HG02798 (cell line): ENCODE results near the gene ZNF644.

Experiments
- ATAC-seq: cut with Tn5 transposase; IDR thresholded peaks from one replicate; pipeline ENCODE4 v1.9.1; 2021; ENCODE audit warnings: mild to moderate bottlenecking; ENCODE audit not compliant: unreplicated experiment, poor library complexity

ZNF644 gene

DNA sequence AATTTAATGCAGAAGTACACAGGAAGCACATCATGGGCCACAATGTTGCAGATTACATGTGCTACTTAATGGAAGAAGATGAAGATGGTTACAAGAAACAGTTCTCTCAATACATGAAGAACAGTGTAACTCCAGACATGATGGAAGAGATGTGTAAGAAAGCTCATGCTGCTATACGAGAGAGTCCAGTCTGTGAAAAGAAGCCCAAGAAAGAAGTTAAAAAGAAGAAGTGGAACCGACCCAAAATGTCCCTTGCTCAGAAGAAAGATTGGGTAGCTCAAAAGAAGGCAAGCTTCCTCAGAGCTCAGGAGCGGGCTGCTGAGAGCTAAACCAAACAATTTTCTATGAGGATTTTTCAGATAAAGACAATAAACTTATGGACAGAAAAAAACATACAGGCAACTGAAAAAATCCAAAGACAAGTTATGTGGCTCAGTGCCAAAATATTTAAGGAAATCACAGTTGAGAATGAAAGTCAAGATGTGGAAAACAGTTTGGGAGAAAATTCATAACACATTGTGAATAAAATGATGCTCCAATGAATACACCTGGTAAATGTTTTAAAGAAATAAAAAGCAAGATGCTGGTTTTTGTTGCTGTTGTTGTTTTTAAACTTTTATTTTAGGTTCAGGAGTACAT, 2.8 kb upstream of the ZNF644 start:
- no peak for ATAC-seq

DNA sequence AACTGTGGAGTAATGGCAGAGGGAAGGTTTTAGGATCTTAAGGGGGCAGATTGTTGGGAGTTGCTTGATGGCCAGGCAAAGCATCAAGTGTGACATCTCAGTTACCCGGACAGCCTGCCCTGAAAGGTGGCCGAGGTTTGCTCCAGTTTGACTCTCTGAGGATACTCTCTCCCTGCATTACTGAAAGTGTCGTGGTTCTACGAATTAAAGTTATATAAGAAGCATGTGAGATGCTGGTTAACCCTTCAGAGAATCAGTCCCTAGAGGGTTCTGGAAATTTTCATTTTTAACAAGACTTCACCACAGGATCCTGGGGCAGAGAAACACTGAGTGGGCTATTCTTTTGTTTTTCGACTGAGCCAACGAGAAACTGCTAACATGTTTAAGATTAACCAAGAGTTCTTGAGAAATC, 689 bp upstream of the ZNF644 start:
- no peak for ATAC-seq

DNA sequence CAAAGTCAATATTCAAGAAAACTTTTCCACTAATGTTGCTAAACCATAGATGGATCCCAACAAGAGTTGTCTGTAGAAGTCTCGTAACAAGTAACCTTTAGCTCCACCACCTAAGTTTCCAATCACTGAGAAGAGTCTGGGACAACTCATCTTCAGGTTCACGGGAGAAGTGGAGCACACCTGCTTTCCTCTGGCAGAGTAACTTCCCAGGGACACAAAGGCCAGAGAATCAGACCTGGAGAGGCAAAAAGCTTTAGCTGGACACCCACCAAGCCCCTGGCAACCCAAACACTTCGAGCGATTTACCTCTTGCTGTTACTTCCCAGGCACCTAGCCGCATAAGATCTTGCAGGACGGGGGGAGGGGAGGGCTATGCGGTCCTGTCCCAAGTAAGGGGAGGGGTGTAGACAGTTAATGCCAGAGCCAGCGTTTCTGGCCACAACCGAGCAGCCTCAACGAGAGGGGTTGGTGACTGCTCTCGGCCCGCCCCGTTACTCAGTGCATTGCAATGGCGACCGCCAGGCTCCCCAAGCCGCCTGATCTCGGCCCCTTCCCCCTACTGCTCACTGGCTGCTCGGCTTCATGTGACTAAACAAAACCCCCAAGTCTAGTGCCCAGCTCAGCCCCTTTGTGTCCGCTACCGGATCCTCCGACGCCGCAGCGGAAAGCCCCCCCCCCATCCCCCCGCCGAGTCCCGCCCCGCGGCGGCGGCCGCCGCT, 709 bp downstream of the ZNF644 start:
- ATAC-seq, result peak; percentile 38

DNA sequence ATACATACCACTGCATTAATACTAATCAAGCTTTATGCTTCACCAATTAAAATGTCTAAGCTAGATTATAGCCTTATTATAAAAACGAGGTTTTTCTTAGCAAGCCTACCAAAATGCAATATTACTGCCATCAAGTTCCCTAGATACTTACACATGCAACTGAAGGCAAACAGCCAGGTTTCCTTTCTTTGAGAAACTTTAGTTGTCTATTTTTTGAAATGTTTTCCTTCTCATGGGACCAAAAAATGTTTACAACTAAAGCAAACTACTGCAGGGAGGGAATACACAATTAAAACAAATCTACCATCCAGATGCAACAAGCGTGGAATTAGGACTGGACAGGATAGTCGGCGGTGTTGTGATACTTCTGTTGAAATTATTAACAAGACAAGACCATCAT, 1.3 kb downstream of the ZNF644 start:
- no peak for ATAC-seq

DNA sequence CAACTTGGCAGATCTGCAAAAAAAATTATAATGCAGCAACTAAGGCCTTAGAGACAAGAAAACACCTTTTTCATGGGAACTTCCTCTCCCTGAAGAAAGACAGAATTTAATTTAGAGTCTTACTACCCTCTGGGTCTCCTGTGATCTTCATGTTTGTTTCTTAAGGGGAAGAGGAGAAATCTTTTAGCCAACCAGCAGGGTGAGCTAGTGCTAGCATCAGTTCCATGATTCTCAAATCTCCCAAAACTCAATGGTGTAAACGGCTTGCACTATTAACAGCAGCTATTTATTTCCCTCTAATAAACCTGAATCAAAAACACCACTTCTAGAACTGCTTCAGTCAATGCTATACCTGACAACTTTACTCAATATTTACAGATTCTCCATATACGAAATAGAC, 3.8 kb downstream of the ZNF644 start:
- no peak for ATAC-seq

DNA sequence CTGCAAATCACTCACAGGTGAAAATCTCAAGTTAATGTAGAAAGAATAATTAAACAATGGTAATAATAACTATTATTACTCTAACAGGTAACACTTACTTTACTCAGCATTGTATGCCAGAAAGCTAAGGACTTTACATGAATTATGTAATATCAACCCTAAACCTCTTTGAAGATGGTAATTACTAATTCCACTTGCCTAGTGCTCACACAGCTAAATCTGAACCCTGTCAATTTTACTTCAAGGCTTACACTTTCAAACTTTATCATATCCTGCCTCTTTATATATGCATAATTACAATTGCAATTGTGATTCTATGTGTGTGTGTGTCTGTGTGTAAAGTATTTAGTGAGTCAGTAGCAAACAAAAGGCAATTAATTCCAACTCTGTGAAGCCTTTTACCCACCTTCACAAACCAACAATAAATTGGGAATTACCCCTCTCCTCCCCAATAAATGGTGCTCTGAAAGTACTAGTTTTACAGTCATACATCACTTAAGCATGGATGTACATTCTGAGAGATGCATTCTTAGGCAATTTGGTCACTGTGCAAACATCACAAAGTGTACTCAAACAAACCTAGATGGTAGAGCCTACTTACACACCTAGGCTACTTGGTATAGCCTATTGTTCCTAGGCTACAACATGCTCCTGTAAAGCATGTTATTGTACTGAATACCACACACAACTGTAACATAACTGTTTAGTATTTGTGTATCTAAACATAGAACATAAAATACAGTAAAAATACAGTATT, 5.9 kb downstream of the ZNF644 start:
- no peak for ATAC-seq

DNA sequence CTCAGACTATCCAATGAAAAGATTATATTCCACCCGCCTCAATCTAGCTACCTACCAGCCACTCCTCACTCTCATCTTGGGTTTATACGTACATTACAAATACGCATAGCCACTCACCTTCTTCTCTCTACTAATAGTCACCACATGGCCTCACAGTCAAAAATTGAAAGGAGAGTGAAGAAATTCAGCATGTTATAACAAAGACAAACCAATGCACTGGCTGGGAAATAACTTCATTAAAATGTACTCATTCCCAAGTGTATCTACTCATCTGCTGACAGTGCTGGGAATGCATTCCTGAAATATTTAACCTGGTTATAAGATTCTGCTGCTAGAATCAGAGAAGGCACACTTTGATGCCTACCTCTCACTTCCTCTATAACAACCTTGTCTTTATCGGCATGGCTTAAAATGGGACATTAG, 6.5 kb downstream of the ZNF644 start:
- ATAC-seq, result no peak

DNA sequence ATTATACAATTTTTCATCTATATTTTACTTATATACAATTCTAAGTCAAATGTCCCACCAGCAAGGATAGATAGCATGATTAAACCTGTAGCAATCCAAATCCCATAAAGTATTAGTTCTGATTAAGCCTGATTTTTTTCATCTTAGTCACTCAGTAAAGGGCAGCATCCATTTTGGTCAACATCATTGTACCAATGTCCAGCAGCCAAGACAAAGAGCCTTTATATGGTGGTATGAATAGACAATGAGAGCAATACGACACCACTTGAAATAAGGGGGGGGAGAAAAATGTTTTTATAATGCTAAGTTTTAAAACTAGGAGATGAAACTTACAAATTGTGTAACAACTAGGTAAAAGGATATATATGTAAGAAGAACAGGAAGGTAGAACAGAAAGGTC, 7.4 kb downstream of the ZNF644 start:
- ATAC-seq, result no peak

DNA sequence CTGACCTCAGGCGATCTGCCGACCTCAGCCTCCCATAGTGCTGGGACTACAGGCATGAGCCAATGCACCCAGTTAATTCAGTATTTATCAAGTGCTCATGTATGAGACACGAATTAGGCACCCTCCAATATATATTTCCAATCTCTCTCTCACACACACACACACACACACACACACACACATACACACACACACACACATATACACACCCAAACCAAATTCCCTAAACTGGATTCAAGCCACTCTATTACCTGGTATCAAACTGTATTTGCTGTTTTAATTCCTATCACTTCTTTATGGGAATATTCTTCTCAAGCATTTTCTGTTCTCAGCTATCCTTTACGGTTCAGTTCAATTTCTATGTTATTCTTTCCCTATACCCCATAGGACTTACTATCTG, 8.5 kb downstream of the ZNF644 start:
- ATAC-seq, result no peak

DNA sequence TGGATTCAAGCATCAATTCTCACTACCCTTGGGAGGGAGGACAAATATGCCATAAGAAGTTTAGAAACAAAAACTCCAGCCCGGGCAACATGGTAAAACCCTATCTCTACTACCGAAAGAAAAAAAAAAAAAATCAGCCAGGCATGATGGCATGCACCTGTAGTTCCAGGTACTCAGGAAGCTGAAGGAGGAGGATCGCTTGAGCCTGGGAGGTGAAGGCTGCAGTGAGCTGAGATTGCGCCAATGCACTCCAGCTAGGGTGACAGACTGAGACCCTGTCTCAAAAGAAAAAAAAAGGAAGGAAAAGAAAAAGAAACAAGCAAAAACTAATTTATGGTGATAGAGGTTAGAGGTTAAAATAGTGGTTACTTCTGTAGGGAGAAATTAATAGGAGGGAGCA, 9.6 kb downstream of the ZNF644 start:
- no peak for ATAC-seq

DNA sequence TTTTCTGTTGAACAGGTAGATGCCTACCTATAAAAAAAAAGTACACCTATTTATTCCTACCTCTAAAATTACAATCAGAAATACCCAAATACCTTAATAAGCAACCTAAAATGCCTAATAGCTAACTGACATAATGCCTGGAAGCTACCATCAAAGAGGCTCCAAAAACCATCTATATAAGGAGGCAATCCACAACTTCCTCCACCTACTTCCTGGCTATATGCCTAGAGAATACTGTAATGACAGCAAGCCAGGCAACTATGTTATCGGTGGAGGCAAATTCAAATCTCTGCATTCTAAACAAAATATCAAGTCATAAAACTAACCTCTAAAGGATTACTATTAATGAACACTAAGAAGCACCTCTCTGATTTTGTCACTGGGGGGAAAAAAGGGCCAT, 10.1 kb downstream of the ZNF644 start:
- no peak for ATAC-seq

DNA sequence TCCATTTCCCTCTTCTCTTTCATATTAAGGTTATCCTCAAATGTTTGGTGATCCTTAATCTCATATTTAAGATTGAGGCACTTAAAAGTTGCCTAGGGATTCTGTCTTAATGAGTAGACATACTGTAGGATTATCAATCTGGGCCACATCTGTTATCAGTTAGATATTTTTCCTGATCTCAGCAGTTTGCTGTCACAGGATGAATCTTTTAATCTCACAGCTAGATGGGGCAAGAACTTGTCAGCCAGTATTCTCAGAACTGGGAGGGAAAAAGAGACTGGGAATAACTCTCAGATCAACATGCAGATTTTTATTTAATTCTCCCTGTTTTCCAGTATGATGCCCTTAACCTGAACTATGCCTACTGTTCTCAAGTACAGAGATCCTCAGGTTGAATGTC, 14.0 kb downstream of the ZNF644 start:
- ATAC-seq, result no peak

DNA sequence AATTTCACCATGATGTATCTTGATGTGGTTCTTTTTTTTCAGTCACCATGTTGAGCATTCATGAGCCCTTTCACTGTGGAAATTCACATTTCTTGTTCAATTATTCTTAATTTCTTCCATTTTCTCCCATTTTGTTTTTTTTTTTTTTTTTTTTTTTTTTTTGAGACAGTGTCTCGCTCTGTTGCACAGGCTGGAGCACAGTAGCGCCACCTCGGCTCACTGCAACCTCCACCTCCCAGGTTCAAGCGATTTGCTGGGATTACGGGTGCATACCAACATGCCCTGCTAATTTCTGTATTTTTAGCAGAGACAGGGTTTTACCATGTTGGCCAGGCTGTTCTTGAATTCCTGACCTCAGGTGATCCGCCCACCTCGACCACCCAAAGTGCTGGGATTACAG, 14.7 kb downstream of the ZNF644 start:
- ATAC-seq, result no peak

DNA sequence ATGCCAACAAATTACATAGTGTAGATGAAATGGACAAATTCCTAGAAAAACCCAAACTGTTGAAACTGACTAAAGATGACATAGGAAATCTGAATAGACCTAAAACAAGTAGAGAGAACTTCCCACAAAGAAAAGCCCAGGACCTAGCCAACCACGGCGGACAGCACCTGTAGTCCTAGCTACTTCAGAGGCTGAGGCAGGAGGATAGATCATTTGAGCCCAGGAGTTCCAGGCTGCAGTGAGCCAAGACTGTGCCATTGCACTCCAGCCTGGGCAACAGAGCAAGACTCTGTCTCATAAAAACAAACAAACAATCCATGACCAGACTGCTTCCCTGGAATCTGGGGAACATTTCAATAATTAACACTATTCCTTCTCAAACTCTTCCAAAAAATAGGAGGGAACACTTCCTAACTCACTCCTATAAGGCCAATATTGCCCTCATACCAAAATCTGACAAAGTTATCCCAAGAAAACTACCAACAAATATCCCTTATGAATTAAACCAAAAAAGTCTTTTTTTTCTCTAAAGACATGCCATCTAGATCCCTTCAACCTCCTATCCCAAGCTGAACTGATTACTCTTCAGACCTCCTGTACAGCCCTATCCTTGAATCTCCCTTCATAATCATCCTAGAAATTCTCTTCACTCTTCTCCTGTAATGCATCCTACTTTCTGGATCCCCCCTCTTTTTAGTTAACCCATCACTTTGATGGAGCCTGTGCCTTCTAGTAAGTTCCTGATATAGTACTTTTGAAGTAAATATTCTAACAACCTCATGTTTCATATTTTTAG, 15.5 kb downstream of the ZNF644 start:
- ATAC-seq, result no peak

DNA sequence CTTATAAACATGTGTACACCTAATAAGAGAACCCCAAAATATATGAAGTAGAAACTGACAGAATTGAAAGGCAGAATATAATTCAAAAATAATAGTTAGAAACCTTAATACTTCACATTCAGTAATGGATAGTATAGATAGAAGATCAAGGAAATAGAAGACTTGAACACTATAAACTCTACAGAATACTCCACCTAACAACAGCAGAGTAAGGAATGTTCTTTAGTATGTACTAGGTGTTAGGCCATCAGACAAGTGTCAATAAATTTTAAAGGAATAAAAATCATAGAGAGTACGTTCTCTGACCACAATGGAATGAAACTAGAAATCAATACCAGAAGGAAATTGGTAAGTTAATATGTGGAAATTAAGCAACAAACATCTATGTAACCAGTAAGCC, 16.6 kb downstream of the ZNF644 start:
- ATAC-seq, result no peak

DNA sequence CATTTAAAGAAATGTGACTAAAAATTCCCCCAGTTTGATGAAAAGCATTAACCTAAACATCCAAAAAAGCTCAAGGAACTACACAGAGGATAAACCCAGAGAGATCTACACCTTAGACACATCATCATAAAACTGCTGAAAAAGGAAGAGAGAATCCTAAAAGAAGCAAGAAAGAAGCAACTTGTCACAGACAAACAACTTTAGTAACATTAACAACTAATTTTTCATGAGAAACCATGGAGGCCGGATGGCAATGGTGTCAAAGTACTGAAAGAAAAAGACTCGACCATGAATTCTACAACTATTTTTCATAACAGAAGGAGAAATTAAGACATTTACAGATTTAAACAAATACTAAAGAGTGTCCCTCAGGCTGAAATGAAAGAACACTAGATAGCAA, 17.7 kb downstream of the ZNF644 start:
- no peak for ATAC-seq

DNA sequence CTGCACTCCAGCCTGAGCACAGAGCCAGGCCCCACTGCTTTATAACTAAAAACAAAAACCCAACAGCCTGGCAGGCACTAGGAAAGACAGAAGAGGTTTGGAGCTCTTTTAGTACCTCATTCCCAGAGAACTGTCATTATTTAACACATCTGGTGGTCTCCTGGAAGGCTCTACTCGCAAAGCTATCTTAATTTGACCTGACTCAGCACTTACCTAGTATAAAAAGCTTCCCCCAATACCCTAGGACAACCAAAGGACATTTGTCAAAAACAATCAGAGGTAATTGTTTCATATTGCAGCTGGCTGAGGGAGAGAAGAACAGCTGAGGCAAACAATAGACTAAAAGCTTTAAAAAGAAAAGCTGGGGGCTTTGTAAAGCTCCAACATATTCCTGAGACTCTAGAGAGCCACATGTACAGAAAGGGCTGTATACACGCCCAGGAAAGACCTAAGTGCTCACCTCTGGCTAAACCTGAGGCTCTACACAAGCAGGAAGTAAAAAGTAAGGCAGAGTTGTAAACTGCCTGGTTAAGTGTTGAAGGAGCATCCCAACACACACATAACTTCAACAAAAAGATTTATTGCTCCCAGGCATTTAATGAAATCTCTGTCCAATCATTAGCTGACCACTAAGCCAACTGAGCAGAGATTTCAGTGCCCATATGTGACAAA, 25.0 kb downstream of the ZNF644 start:
- ATAC-seq, result no peak

DNA sequence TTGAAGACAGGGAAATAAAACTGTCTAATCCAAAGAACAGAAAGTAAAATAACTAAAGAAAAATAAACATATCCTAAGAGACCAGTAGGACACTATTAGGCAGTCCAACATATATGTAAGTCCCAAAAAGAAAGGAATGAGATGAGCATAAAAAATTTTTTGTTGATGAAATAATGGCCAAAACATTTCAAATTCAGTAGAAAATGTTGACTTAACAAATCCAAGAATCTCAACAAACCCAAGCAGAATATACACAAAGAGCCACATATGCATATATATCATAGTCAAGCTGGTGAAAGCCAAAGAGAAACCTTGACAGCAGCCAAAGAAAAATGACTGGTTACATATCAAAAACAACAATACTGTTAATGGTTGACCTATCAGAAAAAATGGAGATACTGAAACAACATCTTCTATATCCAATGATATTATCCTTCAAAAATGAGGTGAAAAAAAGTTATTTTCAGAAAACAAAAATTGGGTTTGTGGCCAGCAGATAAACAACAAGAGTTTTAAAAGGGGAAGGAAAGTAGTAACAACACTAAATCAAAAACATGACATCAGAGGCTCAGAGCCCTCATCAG, 26.4 kb downstream of the ZNF644 start:
- no peak for ATAC-seq

DNA sequence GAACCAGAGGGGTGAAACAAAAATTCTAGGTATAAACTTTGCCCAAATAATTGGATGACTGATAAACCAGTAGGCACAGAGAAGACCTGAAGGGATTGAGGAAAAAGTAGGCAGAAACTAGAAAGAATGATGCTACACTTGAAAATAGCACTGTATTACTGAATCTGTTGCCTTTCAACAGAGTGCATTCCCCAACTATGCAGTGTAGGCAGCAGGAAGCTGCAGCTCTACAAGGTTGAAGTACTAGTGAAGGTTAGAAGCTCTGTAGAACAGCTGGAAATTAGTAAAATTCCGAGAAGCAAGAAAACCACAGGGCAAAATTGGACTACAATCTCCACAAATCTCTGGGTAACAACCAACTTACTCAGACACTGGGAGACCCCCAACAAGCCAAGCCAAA, 27.4 kb downstream of the ZNF644 start:
- ATAC-seq, result no peak

DNA sequence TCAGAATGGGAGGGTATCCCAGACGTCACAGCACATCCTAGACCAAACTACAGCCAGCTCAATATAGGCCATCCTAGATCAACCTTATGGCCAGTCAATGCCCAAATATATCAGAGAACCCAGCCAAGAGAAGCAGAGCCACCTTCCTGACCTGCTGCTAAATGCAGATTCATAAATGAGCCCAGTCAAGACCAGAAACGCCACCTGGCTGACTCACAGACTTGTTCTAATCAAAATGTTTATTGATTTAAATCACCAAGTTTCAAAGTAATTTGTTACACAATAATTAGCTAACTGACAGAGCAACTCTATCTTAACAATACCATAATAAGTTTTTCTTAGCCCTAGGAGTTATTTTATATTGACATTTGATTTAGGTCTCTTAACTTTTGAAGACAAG, 28.6 kb downstream of the ZNF644 start:
- ATAC-seq, result no peak
